ENCODE measurements around the gene TNS2.
"Not testable (repeated sequence)": the region's sequence is repeated elsewhere in the genome, so short reads cannot be mapped to it uniquely, and the experiment has no call there.

DNA sequence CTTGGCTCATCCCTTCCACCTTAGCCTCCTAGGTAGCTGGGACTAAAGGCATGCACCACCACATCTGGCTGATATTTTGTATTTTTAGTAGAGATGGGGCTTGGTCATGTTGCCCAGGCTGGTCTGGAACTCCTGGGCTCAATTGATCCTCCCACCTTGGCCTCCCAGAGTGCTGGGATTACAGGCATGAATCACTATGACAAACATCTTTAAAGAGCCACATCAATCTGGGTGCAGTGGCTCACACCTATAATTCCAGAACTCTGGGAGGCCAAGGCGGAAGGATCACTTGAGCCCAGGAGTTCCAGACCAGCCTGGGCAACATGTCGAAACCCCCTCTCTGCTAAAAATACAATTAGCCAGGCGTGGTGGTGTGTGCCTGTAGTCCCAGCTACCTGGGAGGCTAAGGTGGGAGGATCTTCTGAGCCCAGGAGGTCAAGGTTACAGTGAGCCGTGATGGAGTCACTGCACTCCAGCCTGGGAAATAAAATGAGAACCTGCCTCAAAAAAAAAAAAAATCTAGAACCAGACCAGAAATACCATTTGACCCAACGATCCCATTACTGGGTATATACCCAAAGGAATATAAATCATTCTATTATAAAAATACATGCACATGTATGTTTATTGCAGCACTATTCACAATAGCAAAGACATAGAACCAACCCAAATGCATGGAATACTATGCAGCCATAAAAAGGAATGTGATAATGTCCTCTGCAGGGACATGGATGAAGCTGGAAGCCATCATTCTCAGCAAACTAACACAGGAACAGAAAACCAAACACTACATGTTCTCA, 45.1 kb downstream of the TNS2 start:
- TF ChIP-seq POLR2A (IDR thresholded peaks at IDR 0.05) = not testable (repeated sequence)
- TF ChIP-seq, protein P1, sequence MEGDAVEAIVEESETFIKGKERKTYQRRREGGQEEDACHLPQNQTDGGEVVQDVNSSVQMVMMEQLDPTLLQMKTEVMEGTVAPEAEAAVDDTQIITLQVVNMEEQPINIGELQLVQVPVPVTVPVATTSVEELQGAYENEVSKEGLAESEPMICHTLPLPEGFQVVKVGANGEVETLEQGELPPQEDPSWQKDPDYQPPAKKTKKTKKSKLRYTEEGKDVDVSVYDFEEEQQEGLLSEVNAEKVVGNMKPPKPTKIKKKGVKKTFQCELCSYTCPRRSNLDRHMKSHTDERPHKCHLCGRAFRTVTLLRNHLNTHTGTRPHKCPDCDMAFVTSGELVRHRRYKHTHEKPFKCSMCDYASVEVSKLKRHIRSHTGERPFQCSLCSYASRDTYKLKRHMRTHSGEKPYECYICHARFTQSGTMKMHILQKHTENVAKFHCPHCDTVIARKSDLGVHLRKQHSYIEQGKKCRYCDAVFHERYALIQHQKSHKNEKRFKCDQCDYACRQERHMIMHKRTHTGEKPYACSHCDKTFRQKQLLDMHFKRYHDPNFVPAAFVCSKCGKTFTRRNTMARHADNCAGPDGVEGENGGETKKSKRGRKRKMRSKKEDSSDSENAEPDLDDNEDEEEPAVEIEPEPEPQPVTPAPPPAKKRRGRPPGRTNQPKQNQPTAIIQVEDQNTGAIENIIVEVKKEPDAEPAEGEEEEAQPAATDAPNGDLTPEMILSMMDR (IDR thresholded peaks at IDR 0.05) = not testable (repeated sequence)
